SK-N-MC (cell line): ENCODE results near the gene GBA3.

Experiments used
- FOXP2 ChIP-seq: optimal IDR thresholded peaks from 2 replicates; pipeline ENCODE3; 2011; ENCODE audit warnings: mild to moderate bottlenecking, moderate library complexity; ENCODE audit not compliant: insufficient read depth; ENCODE audit errors: extremely low read length, control extremely low read depth
- POLR2AphosphoS5 ChIP-seq: IDR thresholded peaks from 2 replicates; pipeline ENCODE4 v1.6.1; 2012; ENCODE audit warnings: mild to moderate bottlenecking, low read depth, low read length, borderline replicate concordance

DNA sequence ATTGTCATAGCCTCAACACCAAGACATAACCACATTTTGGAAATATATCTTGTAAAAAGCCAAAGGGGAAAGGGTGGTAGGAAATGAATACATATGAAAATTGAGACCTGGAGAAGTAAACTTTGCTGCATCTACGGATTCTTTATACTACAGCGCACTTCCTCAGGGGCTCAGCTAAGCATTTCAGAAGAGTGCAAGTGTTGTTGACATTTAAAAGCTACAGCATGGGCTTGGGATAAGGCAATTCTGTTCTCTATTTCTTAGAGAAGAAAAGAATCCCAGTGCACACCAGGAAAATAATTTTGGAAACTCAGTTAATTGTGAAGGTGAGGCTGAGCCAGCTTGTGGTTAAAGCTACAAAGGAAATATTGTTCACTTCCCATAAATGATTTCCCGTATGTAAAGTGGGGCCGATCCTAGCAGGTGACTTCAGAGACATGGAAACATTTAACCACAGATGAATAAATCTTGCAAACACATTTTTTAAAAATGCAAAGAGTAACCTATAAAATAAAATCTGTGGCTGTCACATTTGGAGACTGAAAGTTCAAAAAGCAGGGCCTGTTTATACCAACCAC is 12.6 kb upstream of the GBA3 start:
- TF ChIP-seq FOXP2 (no peak), POLR2AphosphoS5 (no peak)
